ENCODE measurements around the gene KCNH2. TPM values are rescaled to one million over a fixed set of nuclear protein-coding genes. Genes with fewer than 3 reads are reported as not detected.
A peak's percentile ranks its signal among the peaks of the same experiment; 100 is the strongest.

KCNH2 gene
- total RNA-seq, 1 experiment from 2014 or later, result 1.8 TPM

DNA sequence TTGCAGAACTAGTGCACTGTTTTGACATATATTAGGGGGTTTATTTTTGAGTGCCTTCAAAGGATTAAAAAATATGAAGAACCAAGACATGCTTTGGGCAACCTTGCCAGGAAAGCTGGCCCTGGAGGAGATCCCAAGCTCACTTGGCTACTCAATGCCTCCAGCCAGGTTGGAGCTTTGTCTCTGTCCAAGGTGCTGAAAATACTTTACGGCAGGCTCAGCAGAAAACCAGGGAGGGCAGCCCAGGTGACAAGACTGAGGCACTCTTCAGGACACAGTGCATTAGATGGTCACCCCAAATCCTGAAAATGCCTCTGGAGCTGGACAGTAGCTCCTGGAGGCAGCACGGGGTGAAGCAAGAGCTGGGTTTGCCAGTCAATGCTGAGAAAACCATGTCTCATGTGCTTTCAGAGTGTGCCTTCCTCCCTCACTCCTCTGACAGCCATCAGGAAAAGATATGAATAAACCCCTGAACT lies 5.8 kb upstream of the KCNH2 start:
- ATAC-seq, result no peak
- in situ Hi-C loops (cut with HindIII; ENCODE audit: low pct_unique_long_range_greater_than_20kb, low sequenced_read_pairs), result no loop called here
- Histone ChIP-seq H3K4me1 (ENCODE audit: control insufficient read depth, insufficient read depth, low read length) (no peaks in the 10 kb centered on the region), H3K9me3 (ENCODE audit: control insufficient read depth, insufficient read depth, low read depth, low read length) (no peaks in the 10 kb centered on the region), H3K4me3 (ENCODE audit: low read depth in 2 of 2, low read length in 2 of 2) (no peak overlapping the region), H3K27me3 (ENCODE audit: control insufficient read depth, insufficient read depth, low read length) (peaks cover 3% of the 10 kb centered on the region; the same call in 1 of the 2 replicates), H3K27ac (ENCODE audit: low read length) (no peak overlapping the region), H3K36me3 (ENCODE audit: control insufficient read depth, insufficient read depth, low read length) (no peaks in the 10 kb centered on the region)
- POLR2A ChIA-PET, result interaction anchor here (0.6 kb wide), 1 partner anchor 8 kb away, joined by 3 read pairs; no protein-coding TSS in a partner anchor
- no peak for DNase-seq (ENCODE audit: low read depth, low spot score)
- CTCF ChIA-PET, result interaction anchor here (0.5 to 1.0 kb wide), 3 partner anchors 15 to 577 kb away, joined by 3 to 11 read pairs (median 5); no protein-coding TSS in a partner anchor
- BruUV-seq (replicated peaks), result no TSS peak
- intact Hi-C loops (cut with micrococcal nuclease; ENCODE audit: unreplicated experiment), result no loop called here
- TF ChIP-seq REST (IDR thresholded peaks at IDR 0.05; ENCODE audit: insufficient read depth in 1 of 2, low read depth in 2 of 2, low read length in 1 of 2) (peak; percentile 98 to 99), TCF7L2 (IDR thresholded peaks at IDR 0.05; ENCODE audit: low read depth, low read length) (no peak)

- TF ChIP-seq CTCF (IDR thresholded peaks at IDR 0.05) (no peak), SIN3A (IDR thresholded peaks at IDR 0.05; ENCODE audit: borderline replicate concordance, insufficient read depth, low read depth, low read length) (no peak), TCF7L2 (IDR thresholded peaks at IDR 0.05; ENCODE audit: low read depth, low read length) (no peak), REST (IDR thresholded peaks at IDR 0.05; ENCODE audit: insufficient read depth in 1 of 2, low read depth in 2 of 2, low read length in 1 of 2) (no peak), POLR2AphosphoS5 (IDR thresholded peaks at IDR 0.05; ENCODE audit: low read depth, low read length) (no peak)
- ChIA-PET POLR2A (no interaction called here), CTCF (no interaction called here)
- DNase-seq (ENCODE audit: low read depth, low spot score) (no peak), ATAC-seq (no peak)
- Histone ChIP-seq H3K36me3 (ENCODE audit: control insufficient read depth, insufficient read depth, low read length) (no peaks in the 10 kb centered on the region; the same call in 1 of the 2 replicates), H3K27ac (ENCODE audit: low read length) (no peak overlapping the region), H3K27me3 (ENCODE audit: control insufficient read depth, insufficient read depth, low read length) (peaks cover 3% of the 10 kb centered on the region; the same call in 1 of the 2 replicates), H3K4me3 (ENCODE audit: low read depth in 2 of 2, low read length in 2 of 2) (no peak overlapping the region), H3K4me1 (ENCODE audit: control insufficient read depth, insufficient read depth, low read length) (peaks cover under 1% of the 10 kb centered on the region; the same call in 1 of the 2 replicates), H3K9me3 (ENCODE audit: control insufficient read depth, insufficient read depth, low read depth, low read length) (no peaks in the 10 kb centered on the region)
- in situ Hi-C loops (cut with HindIII; ENCODE audit: low pct_unique_long_range_greater_than_20kb, low sequenced_read_pairs), result no loop called here
- BruUV-seq (replicated peaks), result no TSS peak
- intact Hi-C loops (cut with micrococcal nuclease; ENCODE audit: unreplicated experiment), result no loop called here
These were observed 4.2 kb upstream of the KCNH2 start for GRCh38 chr7:150982351-150982750.
